HG03565 (cell line): Measurements from ENCODE around the gene COL6A5.

ENCODE experiments used
- ATAC-seq: cut with Tn5 transposase; IDR thresholded peaks from one replicate; pipeline ENCODE4 v1.9.1; 2021; ENCODE audit warnings: mild to moderate bottlenecking, moderate library complexity; ENCODE audit not compliant: unreplicated experiment

Gene COL6A5

DNA sequence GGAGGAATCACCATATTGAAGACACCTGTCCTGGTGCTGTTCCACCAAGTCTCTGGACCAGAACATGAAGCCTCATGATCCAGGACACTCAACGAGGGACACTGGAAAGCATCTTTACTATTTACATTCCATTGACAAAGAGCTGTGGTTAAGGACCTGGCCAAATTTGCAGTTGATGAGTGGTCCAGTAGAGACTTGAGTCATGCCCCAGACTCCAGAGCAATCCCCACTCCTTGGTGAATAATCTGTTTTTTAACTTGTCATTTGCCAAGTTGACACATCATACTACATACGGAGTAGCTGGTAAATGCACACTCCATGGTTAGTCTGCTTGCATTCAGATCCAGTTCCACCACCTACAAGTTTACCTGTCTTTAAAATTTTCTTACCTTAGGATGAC, 170.3 kb downstream of the COL6A5 start:
- ATAC-seq: no peak

DNA sequence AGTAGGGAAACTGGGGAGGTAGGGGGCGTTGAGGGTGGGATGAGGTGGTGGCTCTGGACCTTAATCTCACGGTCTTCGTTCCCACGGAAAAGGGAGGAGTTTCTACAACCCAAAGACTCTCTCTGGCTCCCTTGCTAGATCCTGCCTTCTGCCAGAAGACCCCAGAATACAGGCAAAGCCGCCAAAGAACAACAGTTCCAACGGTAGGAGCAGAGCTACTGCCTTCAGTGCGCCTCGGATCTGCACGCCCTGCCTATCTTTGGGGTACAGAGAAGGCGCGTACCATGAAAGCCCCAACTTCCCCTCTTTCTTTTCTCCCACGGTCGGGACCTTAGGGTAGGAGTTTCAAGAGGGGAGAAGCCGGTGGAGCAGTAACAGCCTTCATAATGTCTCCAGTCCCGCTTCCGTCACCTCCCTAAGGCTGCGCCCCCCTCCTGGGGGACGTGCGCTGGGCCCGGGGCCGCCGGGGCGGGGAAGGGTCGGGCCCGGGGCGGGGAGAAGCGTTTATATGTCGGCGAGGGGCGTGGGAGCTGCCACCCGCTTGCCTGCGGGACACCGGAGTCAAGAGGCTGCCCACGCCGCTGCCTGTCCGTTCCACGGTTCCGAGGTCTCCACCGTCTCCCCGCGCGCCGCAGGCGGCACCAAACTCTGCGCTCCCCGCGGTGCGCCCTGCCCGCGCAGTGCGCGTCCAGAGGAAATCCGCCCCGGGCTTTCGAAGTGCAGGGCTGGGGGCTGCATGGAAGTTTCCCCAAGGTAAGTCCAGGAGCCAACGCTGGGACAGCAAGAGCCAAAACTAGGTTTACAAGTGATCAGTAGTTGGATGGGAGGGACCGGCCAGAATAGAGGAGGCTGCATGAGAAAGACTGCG, 171.4 kb downstream of the COL6A5 start, which contains the start of gene COL6A6:
TSS of gene COL6A6 (plus strand) at position 533 of the 868 bp plus-strand sequence. CDS start 43,188 bp downstream, outside the sequence.
- no peak for ATAC-seq

DNA sequence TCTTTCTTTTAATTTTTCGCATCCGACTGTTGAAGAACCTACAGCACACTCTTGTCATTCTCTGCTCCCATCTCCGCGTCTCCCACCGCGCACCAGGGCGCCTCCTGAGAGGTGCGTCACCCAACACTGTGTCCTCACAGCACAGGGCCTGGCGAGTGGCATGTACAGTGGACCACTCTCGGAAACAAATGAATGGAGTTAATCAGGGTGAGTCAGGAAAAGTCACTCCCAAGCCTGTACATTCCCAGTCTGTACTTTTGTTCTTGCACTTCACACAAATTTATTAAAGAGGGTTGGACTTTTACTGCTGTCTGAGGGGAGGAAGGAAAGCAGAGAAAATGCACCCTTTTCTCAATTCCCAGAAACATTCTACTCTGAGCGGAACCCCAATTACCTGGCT, 172.1 kb downstream of the COL6A5 start:
- no peak for ATAC-seq

DNA sequence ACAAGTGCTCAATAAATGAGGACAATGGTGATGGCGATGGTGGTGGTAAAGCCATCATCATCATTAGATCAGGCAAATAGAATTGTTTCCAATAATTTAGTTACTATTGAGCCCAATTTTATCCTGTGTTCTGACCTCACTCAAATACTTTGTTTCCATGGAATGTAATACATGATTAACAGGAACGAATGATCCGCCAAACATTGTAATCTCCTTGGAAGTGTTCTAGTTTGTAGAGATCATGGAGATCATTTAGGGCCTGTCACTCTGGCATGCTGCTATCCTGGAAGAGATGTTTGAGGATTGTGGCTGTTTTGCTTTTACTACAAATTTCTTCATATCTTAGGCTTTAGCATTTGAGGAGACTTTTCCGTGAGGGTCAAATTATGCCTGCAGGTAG, 174.3 kb downstream of the COL6A5 start:
- ATAC-seq: no peak

DNA sequence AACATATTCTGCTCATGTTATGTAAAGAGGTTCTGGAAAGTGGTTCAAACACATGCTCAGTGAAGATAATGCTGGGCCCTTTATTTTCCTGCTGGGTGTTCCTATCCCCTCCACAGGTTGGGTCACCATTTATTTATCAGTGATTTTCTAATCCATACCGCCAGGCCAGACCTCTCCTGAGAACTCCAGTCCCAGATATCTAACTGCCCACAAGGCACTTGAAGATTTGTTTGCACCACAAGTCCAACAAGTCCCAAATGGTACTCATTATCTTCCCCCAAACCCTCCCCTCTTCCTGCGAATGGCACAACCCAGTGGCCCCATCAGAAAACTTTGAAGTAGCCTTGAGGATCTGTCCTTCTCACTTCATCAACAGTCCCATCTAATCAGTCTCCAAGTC, 176.9 kb downstream of the COL6A5 start:
- no peak for ATAC-seq

DNA sequence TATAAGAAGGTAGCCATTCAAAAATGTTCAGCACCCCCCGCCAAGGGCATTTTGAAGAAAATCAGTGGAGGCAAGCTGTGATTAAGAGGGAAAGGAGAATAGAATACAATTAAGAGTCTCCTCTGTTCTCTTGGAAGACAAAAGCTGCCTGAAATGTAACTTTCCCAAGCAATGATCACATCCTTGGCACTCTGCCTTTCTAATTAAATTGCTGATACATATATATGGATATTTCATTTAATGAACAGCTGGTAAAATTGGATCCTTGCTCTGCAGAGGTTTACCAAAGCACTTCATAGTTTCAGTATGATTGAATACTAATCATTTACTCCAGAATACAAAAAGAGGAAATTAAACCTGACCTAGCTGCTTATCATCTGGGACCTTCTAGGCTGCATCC, 182.0 kb downstream of the COL6A5 start:
- ATAC-seq: no peak

DNA sequence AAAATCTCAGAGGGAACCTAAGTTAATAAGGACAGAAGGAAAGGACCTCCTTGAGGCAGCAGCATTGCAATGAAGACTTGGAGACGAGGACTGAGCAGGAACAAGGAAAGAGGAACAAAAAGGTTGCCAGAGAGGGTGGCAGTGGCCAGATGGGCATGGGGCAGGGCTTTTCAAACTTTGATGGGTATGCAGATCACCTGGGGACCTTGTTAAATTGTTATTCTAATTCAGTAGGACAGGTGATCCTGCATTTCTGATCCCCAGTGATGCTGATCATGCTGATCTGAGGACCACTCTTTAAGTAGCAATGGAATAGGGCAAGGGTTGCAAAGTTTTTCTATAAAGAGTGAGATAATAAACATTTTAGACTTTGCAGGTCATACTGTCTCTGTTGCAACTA, 182.6 kb downstream of the COL6A5 start:
- no peak for ATAC-seq

DNA sequence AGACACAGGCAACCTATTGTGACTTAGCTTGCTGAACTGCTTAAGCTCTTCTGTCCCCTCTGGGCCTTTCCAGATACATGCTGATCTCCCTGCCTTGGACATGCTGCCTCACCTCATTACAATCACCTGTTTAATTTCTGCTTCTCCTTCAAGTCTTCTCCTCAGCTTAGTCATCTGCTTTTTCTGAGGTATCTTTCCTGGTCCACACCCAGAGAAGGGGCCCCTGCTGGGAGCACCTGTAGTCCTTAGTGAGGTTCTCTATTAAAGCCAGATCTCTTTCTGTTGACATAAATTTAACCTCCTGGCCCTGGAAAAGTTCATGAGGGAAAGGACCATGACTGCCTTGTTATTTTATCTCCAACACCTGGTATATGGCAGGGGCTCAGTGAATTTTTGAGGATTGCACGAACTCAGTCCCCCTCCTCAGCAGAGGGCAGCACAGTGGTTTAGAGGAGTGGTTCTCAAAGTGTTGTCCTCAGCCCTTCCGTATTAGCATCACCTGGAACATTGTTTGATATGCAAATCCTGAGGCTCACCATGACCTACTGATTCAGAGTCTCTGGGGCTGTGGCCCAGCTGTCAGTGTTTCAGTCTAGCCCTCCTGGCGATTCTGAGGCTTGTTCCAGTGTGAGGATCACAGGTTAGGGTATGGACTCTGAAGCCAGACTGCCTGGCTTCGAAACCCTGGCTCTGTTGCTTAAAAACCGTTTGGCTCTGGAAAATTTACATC, 184.2 kb downstream of the COL6A5 start:
- ATAC-seq: no peak

DNA sequence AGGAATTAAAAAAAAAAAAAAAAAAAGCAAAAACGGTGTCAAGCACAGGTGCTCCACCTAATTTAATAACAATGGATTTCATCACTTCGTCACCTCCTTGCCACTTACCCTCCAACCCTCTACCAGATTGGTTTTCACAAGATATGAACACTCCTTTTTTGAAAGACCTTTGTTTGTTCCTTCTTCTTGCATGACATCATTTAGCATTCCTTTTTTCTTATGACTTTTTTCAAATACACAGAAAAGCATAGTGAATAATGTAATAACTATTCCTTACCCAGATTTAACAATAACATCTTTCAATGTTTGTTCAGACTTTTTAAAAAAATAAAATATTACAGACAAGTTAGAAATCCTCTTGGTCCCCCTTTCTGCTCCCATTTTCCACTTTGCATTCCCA, 187.8 kb downstream of the COL6A5 start:
- no peak for ATAC-seq
